HepG2 (cell line): ENCODE data around the gene SHC1. TPM values are rescaled to one million over a fixed set of nuclear protein-coding genes. Genes with fewer than 3 reads are reported as not detected.

ENCODE experiments used
- ARID4A ChIP-seq: sonication (generic); formaldehyde crosslinking; IDR thresholded peaks from 2 replicates; pipeline ENCODE4 v1.5.0; 2020; ENCODE audit warnings: mild to moderate bottlenecking, missing genetic modification reagents, borderline replicate concordance
- FOSL2 ChIP-seq: sonication (generic); formaldehyde crosslinking; IDR thresholded peaks from 2 replicates; pipeline ENCODE4 v1.4.0; 2020; ENCODE audit warnings: missing genetic modification reagents
- HIC2 ChIP-seq: sonication (generic); formaldehyde crosslinking; IDR thresholded peaks from 2 replicates; pipeline ENCODE4 v1.9.0; 2022; ENCODE audit warnings: low read depth, missing genetic modification reagents
- KAT8 ChIP-seq: IDR thresholded peaks from 2 replicates; pipeline ENCODE4 v1.6.1; 2016; ENCODE audit warnings: missing genetic modification reagents, missing compliant biosample characterization
- NRL ChIP-seq: sonication (generic); formaldehyde crosslinking; IDR thresholded peaks from 2 replicates; pipeline ENCODE4 v1.5.0; 2020; ENCODE audit warnings: missing genetic modification reagents, mild to moderate bottlenecking, moderate library complexity, borderline replicate concordance
- PRDM4 ChIP-seq: sonication (generic); formaldehyde crosslinking; IDR thresholded peaks from 2 replicates; pipeline ENCODE4 v1.9.0; 2021; ENCODE audit warnings: missing genetic modification reagents, borderline replicate concordance
- RBFOX2 ChIP-seq: fragments of 200-400 bp; formaldehyde crosslinking; IDR thresholded peaks from 2 replicates; pipeline ENCODE4 v1.6.1; 2017; ENCODE audit warnings: low read depth, mild to moderate bottlenecking, low read length
- TAF15 ChIP-seq: fragments of 200-400 bp; formaldehyde crosslinking; IDR thresholded peaks from one replicate; pipeline ENCODE4 v1.6.1; 2018; ENCODE audit warnings: mild to moderate bottlenecking, low read depth, low read length; ENCODE audit not compliant: poor library complexity, severe bottlenecking
- THYN1 ChIP-seq: sonication (generic); formaldehyde crosslinking; IDR thresholded peaks from 2 replicates; pipeline ENCODE4 v1.8.1; 2023; ENCODE audit warnings: low read depth, mild to moderate bottlenecking, moderate library complexity, missing genetic modification reagents, borderline replicate concordance
- ZBTB39 ChIP-seq: sonication (generic); formaldehyde crosslinking; IDR thresholded peaks from 2 replicates; pipeline ENCODE4 v1.5.0; 2020; ENCODE audit warnings: missing genetic modification reagents
- ZFY ChIP-seq: sonication (generic); formaldehyde crosslinking; IDR thresholded peaks from 2 replicates; pipeline ENCODE4 v1.4.0; 2020; ENCODE audit warnings: missing genetic modification reagents
- ZNF652 ChIP-seq: IDR thresholded peaks from 2 replicates; pipeline ENCODE4 v1.6.1; 2016; ENCODE audit warnings: low read depth, borderline replicate concordance
- ZSCAN31 ChIP-seq: sonication (generic); formaldehyde crosslinking; IDR thresholded peaks from 2 replicates; pipeline ENCODE4 v1.5.0; 2020; ENCODE audit warnings: low read depth, mild to moderate bottlenecking, missing genetic modification reagents
- ZUFSP ChIP-seq: sonication (generic); formaldehyde crosslinking; IDR thresholded peaks from 2 replicates; pipeline ENCODE4 v1.9.0; 2021; ENCODE audit warnings: missing genetic modification reagents, mild to moderate bottlenecking, borderline replicate concordance
- polyA plus RNA-seq, 8 experiments: library from polyadenylated mRNA; depleted of rRNA in 3 of 8; stranded (reverse) in 7 of 8; unstranded in 1 of 8; fragments of >200 nt; fragmentation: Illumina TruSeq in 4 of 8; extraction: Trizol in 4 of 8; gene quantifications; 2 replicates each; pipeline versions ENCODE4 v1.2.1 to v1.2.3, GENCODE V29; 2011 to 2016; ENCODE audit warnings: low read depth in 4 of 8, missing spikeins in 1 of 8, mixed read lengths in 1 of 8; ENCODE audit not compliant: insufficient read depth in 1 of 8
- total RNA-seq, 5 experiments: library from RNA; depleted of rRNA; stranded (reverse); fragments of >200 nt; fragmentation: Illumina TruSeq; extraction: Trizol; gene quantifications; 2 replicates each; pipeline ENCODE4 v1.2.3, GENCODE V29; 2016; ENCODE audit warnings: low read depth in 1 of 5

Gene SHC1
- total and polyA plus RNA-seq, 2 of the 13 experiments (the other 11 are each of a cell fraction or from before 2014, with no cell fraction given), result 52.0 to 137 TPM

- no peak for TF ChIP-seq TAF15
- TF ChIP-seq ARID4A (CRISPR knock-in tag), result no peak
- no peak for TF ChIP-seq ZUFSP (CRISPR knock-in tag)
- TF ChIP-seq ZNF652 (CRISPR knock-in tag), result 0 out of 2 replicates have a peak, but pooled peaks have one; percentile 43
- TF ChIP-seq RBFOX2, result no peak
- no peak for TF ChIP-seq HIC2
- TF ChIP-seq FOSL2, result no peak
- no peak for TF ChIP-seq ZFY
- no peak for TF ChIP-seq ZBTB39 (CRISPR knock-in tag)
- TF ChIP-seq KAT8 (CRISPR knock-in tag), result no peak
- no peak for TF ChIP-seq ZSCAN31 (CRISPR knock-in tag)
- no peak for TF ChIP-seq PRDM4 (CRISPR knock-in tag)
- TF ChIP-seq NRL, result peak; percentile 43; the same call in 1 of the 2 replicates
- no peak for TF ChIP-seq THYN1
These were observed 37.7 kb upstream of the SHC1 start (continued) for GRCh38 chr1:155008015-155008941.
